ENCODE measurements around the gene PPIE. TPM values are rescaled to one million over a fixed set of nuclear protein-coding genes. Genes with fewer than 3 reads are reported as not detected.

The PPIE gene
- total RNA-seq, 1 experiment from 2014 or later: 36.3 TPM

- peaks cover 5% of the 10 kb centered on the region for H3K9me3 ChIP-seq (ENCODE audit: control insufficient read depth, low read depth, low read length)
- no peaks in the 10 kb centered on the region for H3K79me2 ChIP-seq (ENCODE audit: insufficient read depth, low read length)
- no peak overlapping the region for H2BK12ac ChIP-seq (ENCODE audit: insufficient read length, low read depth, low read length)
- no peaks in the 10 kb centered on the region for H3K23me2 ChIP-seq (ENCODE audit: insufficient read length, low read depth, low read length, poor library complexity, severe bottlenecking)
- H2BK5ac ChIP-seq (ENCODE audit: insufficient read length, low read length): no peak overlapping the region
- Mint-ChIP-seq H3K36me3 (ENCODE audit: insufficient read depth in 1 of 3, low read depth in 3 of 3) (peaks cover 12 to 38% (median 20%) of the 10 kb centered on the region in 3 experiments), H3K27me3 (ENCODE audit: low read depth) (peaks cover 5% of the 10 kb centered on the region), H3K9me3 (peaks cover 7 to 8% of the 10 kb centered on the region in 2 experiments; a peak in 4 of 5 replicates), H3K4me1 (no peaks in the 10 kb centered on the region), H3K27ac (no peak overlapping the region), H3K4me3 (no peak overlapping the region)
- no CpG with 5 or more reads among the region's 16 CpGs for WGBS (ENCODE audit: extremely low coverage, insufficient read length, low lambda C conversion rate)
- H3K9ac ChIP-seq (ENCODE audit: extremely low read depth, insufficient read length, low read length): no peak overlapping the region
- H2BK15ac ChIP-seq (ENCODE audit: low read depth, low read length): no peak overlapping the region
- H3K14ac ChIP-seq (ENCODE audit: insufficient read depth, low read length): no peak overlapping the region
- no peak for TF ChIP-seq CTCF (conservative IDR thresholded peaks at IDR 0.05)
- H3K56ac ChIP-seq (ENCODE audit: insufficient read length, low read depth, low read length): no peak overlapping the region
- H2AK5ac ChIP-seq (ENCODE audit: insufficient read length, low read length): no peak overlapping the region
- no peak overlapping the region for H3K27ac ChIP-seq (ENCODE audit: insufficient read length, low read depth, low read length)
- H3K4me1 ChIP-seq (ENCODE audit: insufficient read depth, low read length): no peaks in the 10 kb centered on the region
- no peak for DNase-seq
- H4K20me1 ChIP-seq (ENCODE audit: control insufficient read depth, insufficient read depth, insufficient read length): no peaks in the 10 kb centered on the region
- no peak overlapping the region for H3K18ac ChIP-seq (ENCODE audit: insufficient read length, low read depth, low read length)
- no peak overlapping the region for H4K5ac ChIP-seq (ENCODE audit: insufficient read length, low read depth, low read length)
- H4K91ac ChIP-seq (ENCODE audit: insufficient read length, low read depth, low read length): no peak overlapping the region
- H2BK120ac ChIP-seq (ENCODE audit: low read depth, low read length, poor library complexity, severe bottlenecking): no peak overlapping the region
- H3K79me1 ChIP-seq (ENCODE audit: insufficient read depth, low read depth, low read length, poor library complexity, severe bottlenecking): no peaks in the 10 kb centered on the region
- H3K4me2 ChIP-seq (ENCODE audit: insufficient read depth, insufficient read length, low read length): no peak overlapping the region
- no peaks in the 10 kb centered on the region for H3K27me3 ChIP-seq (ENCODE audit: insufficient read depth, low read length)
- H2BK20ac ChIP-seq (ENCODE audit: low read depth, low read length, poor library complexity, severe bottlenecking): no peak overlapping the region
- no peak overlapping the region for H3K4ac ChIP-seq (ENCODE audit: low read depth, low read length)
- H3K23ac ChIP-seq (ENCODE audit: insufficient read length, low read depth, low read length): no peak overlapping the region
- no peak overlapping the region for H4K8ac ChIP-seq (replicated peaks; ENCODE audit: insufficient read length, low read depth, low read length)
- H2AFZ ChIP-seq (ENCODE audit: low read length): no peak overlapping the region
- H3T11ph ChIP-seq (ENCODE audit: low read length): no peak overlapping the region
These were observed 21.7 kb downstream of the PPIE start for GRCh38 chr1:39760074-39761008.
